Measurements from ENCODE around the gene RUNX1. TPM values are rescaled to one million over a fixed set of nuclear protein-coding genes. Genes with fewer than 3 reads are reported as not detected.

The RUNX1 gene
- polyA plus RNA-seq, 3 donors = 6.2 to 49.7 (median 8.7) TPM

- H3K27me3 Mint-ChIP-seq (ENCODE audit: low read depth in 3 of 3) = peaks cover 0 to 2% (median 0%) of the 10 kb centered on the region in 3 donors
- H3K9me3 Mint-ChIP-seq = no peaks in the 10 kb centered on the region
- Histone ChIP-seq H3K9ac (ENCODE audit: insufficient read depth, low read length, poor library complexity, severe bottlenecking) (no peak overlapping the region), H3K9me3 (replicated peaks in 1 of 2; ENCODE audit: control insufficient read depth in 1 of 2, insufficient read depth in 1 of 2, low read length in 2 of 2) (no peaks in the 10 kb centered on the region), H4K20me1 (ENCODE audit: insufficient read depth, low read length) (peaks cover 9% of the 10 kb centered on the region), H3K36me3 (replicated peaks in 1 of 2; ENCODE audit: control insufficient read depth in 1 of 2, insufficient read depth in 2 of 2, low read length in 2 of 2) (no peaks in the 10 kb centered on the region), H3K79me2 (ENCODE audit: insufficient read depth, low read length) (peaks cover 97% of the 10 kb centered on the region), H2AFZ (ENCODE audit: insufficient read depth, low read depth, low read length, poor library complexity, severe bottlenecking) (no peak overlapping the region), H3K4me1 (ENCODE audit: control insufficient read depth in 1 of 2, insufficient read depth in 2 of 2, low read length in 2 of 2) (peaks cover 44 to 68% of the 10 kb centered on the region in 2 donors), H3K27me3 (ENCODE audit: control insufficient read depth in 2 of 2, insufficient read depth in 2 of 2, low read length in 2 of 2) (no peaks in the 10 kb centered on the region), H3K4me3 (replicated peaks in 1 of 3; ENCODE audit: low read depth in 2 of 3, low read length in 3 of 3) (no peak overlapping the region), H3K4me2 (replicated peaks; ENCODE audit: extremely low read depth, low read length, poor library complexity, severe bottlenecking) (no peak overlapping the region), H3K27ac (ENCODE audit: low read depth in 1 of 2, low read length in 2 of 2) (peak overlapping the region in 1 of 2 donors; percentile 93)
- DNase-seq = no peak
- 100% methylated on average over 1 of the region's 4 CpGs for WGBS (ENCODE audit: insufficient coverage)
- no peak overlapping the region for H3K4me3 Mint-ChIP-seq
- H3K4me1 Mint-ChIP-seq = peaks cover 77% of the 10 kb centered on the region
- H3K27ac Mint-ChIP-seq = peak overlapping the region in 2 of 7 donors; percentile 38 to 91
- intact Hi-C loops (cut with micrococcal nuclease) = loop anchor here in 1 of 2 donors (5.0 kb wide), 1 partner anchor 51 kb away; no protein-coding TSS in a partner anchor
- no peaks in the 10 kb centered on the region for H3K36me3 Mint-ChIP-seq
- no peak for TF ChIP-seq CTCF (IDR thresholded peaks at IDR 0.05)
These were observed 113.2 kb downstream of the RUNX1 start for GRCh38 chr21:34935898-34936297.

GRCh38 chr21:34935452-34935851, 113.7 kb downstream of the RUNX1 start:
- no peak overlapping the region for H3K4me3 Mint-ChIP-seq
- H3K4me1 Mint-ChIP-seq = peaks cover 77% of the 10 kb centered on the region
- Histone ChIP-seq H3K36me3 (replicated peaks in 1 of 2; ENCODE audit: control insufficient read depth in 1 of 2, insufficient read depth in 2 of 2, low read length in 2 of 2) (no peaks in the 10 kb centered on the region), H3K9ac (ENCODE audit: insufficient read depth, low read length, poor library complexity, severe bottlenecking) (no peak overlapping the region), H3K4me2 (replicated peaks; ENCODE audit: extremely low read depth, low read length, poor library complexity, severe bottlenecking) (no peak overlapping the region), H3K4me1 (ENCODE audit: control insufficient read depth in 1 of 2, insufficient read depth in 2 of 2, low read length in 2 of 2) (peaks cover 47 to 68% of the 10 kb centered on the region in 2 donors), H3K27ac (ENCODE audit: low read depth in 1 of 2, low read length in 2 of 2) (peak overlapping the region in 1 of 2 donors; percentile 93), H3K27me3 (ENCODE audit: control insufficient read depth in 2 of 2, insufficient read depth in 2 of 2, low read length in 2 of 2) (no peaks in the 10 kb centered on the region), H3K9me3 (replicated peaks in 1 of 2; ENCODE audit: control insufficient read depth in 1 of 2, insufficient read depth in 1 of 2, low read length in 2 of 2) (no peaks in the 10 kb centered on the region), H3K79me2 (ENCODE audit: insufficient read depth, low read length) (peaks cover 97% of the 10 kb centered on the region), H4K20me1 (ENCODE audit: insufficient read depth, low read length) (peaks cover 9% of the 10 kb centered on the region), H3K4me3 (replicated peaks in 1 of 3; ENCODE audit: low read depth in 2 of 3, low read length in 3 of 3) (no peak overlapping the region), H2AFZ (ENCODE audit: insufficient read depth, low read depth, low read length, poor library complexity, severe bottlenecking) (no peak overlapping the region)
- H3K9me3 Mint-ChIP-seq = no peaks in the 10 kb centered on the region
- no peaks in the 10 kb centered on the region for H3K36me3 Mint-ChIP-seq
- DNase-seq = peak in 2 of 3 donors; percentile 39 to 47
- H3K27ac Mint-ChIP-seq = peak overlapping the region in 5 of 7 donors; percentile 15 to 91 (median 72)
- intact Hi-C loops (cut with micrococcal nuclease) = loop anchor here in 1 of 2 donors (5.0 kb wide), 1 partner anchor 52 kb away; no protein-coding TSS in a partner anchor
- no peak for TF ChIP-seq CTCF (IDR thresholded peaks at IDR 0.05)
- peaks cover 0 to 2% (median 0%) of the 10 kb centered on the region in 3 donors for H3K27me3 Mint-ChIP-seq (ENCODE audit: low read depth in 3 of 3)
- WGBS (ENCODE audit: insufficient coverage) = no CpG with 5 or more reads among the region's 1 CpG
